ENCODE results near the gene MRPL49. TPM values are rescaled to one million over a fixed set of nuclear protein-coding genes. Genes with fewer than 3 reads are reported as not detected.
A peak's percentile ranks its signal among the peaks of the same experiment; 100 is the strongest.

The MRPL49 gene
- total RNA-seq, 1 donor from 2014 or later, result 53.7 TPM

DNA sequence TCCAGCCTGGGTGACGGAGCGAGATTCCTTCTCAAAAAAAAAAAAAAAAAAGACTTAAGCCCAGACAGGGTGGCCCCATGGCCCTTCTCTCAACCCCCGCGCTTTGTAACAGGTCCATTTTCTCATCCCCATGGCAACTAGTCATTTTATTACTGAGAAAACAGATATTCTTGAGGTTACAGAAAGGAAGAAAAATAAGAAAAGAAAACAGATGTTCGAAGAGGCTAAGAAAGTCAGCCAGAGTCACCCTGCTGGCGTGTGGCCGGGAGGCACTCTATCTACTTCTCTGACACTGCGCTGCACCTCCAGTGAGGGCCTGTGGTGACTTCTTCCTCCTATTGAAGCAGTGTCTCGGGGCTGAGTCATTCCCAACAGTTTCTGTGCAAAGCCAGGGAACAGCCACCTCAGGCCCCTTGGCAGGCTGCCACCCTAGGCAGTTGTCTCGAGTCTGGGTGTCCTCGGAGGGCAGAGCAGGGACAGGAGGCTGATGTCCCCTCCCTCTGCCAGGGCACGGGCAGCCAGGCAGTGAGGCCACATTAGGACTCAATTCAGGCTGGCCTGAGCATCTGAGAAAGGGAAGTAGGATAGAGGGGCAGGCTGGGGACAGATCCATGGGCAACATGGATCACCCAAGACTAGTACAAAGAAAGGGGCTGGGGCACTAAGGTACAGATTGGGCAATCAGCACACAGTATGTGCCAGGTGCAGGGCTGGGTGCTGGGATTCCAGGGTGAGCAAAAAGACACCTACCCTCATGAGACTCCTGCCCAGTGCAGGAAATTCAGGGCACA lies 28.6 kb downstream of the MRPL49 start:
- TF ChIP-seq, protein P1, sequence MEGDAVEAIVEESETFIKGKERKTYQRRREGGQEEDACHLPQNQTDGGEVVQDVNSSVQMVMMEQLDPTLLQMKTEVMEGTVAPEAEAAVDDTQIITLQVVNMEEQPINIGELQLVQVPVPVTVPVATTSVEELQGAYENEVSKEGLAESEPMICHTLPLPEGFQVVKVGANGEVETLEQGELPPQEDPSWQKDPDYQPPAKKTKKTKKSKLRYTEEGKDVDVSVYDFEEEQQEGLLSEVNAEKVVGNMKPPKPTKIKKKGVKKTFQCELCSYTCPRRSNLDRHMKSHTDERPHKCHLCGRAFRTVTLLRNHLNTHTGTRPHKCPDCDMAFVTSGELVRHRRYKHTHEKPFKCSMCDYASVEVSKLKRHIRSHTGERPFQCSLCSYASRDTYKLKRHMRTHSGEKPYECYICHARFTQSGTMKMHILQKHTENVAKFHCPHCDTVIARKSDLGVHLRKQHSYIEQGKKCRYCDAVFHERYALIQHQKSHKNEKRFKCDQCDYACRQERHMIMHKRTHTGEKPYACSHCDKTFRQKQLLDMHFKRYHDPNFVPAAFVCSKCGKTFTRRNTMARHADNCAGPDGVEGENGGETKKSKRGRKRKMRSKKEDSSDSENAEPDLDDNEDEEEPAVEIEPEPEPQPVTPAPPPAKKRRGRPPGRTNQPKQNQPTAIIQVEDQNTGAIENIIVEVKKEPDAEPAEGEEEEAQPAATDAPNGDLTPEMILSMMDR (IDR thresholded peaks at IDR 0.05), result no peak
- no peaks in the 10 kb centered on the region for H3K9me3 ChIP-seq
- no peaks in the 10 kb centered on the region for H3K36me3 ChIP-seq
- H3K4me3 ChIP-seq, result no peak overlapping the region
- H3K4me1 ChIP-seq, result peaks cover 17% of the 10 kb centered on the region
- intact Hi-C loops (cut with DNase I), result no loop called here
- peak; percentile 93 for DNase-seq
- H3K27ac ChIP-seq, result peak overlapping the region; percentile 71
- H3K27me3 ChIP-seq, result no peaks in the 10 kb centered on the region
- peak; percentile 96 for ATAC-seq

GRCh38 chr11:65151331-65151899 lies 29.3 kb downstream of the MRPL49 start:
- intact Hi-C loops (cut with DNase I), result no loop called here
- Histone ChIP-seq H3K4me1 (peaks cover 17% of the 10 kb centered on the region), H3K4me3 (no peak overlapping the region), H3K36me3 (no peaks in the 10 kb centered on the region), H3K9me3 (no peaks in the 10 kb centered on the region), H3K27me3 (no peaks in the 10 kb centered on the region), H3K27ac (peak overlapping the region; percentile 71)
- DNase-seq (no peak), ATAC-seq (no peak)
- TF ChIP-seq, protein P1 (IDR thresholded peaks at IDR 0.05), result no peak

DNA sequence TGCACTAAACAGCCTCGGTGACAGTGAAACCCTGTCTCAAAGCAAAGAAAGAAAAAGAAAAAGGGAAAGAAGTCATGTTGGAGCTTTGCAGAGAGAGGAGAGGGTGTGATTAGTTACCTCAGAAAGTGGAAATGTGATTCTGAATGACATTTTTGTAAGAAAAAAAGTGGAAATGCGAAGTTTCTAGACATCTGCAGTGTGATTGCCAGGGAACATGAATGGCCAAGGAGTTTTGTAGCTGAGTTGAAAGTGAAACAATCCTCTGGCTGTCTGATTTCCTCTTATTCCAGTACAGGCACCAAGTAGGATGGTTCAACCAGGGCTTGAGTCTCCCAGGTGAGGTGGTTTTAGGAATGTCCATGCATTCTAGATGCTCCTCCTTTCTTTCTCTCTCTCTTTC lies 30.0 kb downstream of the MRPL49 start:
- ATAC-seq, result no peak
- TF ChIP-seq, protein P1 (IDR thresholded peaks at IDR 0.05), result no peak
- Histone ChIP-seq H3K9me3 (no peaks in the 10 kb centered on the region), H3K4me1 (peaks cover 17% of the 10 kb centered on the region), H3K4me3 (no peak overlapping the region), H3K27me3 (no peaks in the 10 kb centered on the region), H3K27ac (no peak overlapping the region), H3K36me3 (no peaks in the 10 kb centered on the region)
- intact Hi-C loops (cut with DNase I), result no loop called here
- no peak for DNase-seq

GRCh38 chr11:65156256-65156655 lies 34.1 kb downstream of the MRPL49 start:
- intact Hi-C loops (cut with DNase I), result no loop called here

GRCh38 chr11:65156926-65157325 lies 34.8 kb downstream of the MRPL49 start:
- Histone ChIP-seq H3K4me3 (no peak overlapping the region), H3K27me3 (no peaks in the 10 kb centered on the region), H3K36me3 (no peaks in the 10 kb centered on the region), H3K27ac (no peak overlapping the region), H3K4me1 (peaks cover under 1% of the 10 kb centered on the region), H3K9me3 (no peaks in the 10 kb centered on the region)
- intact Hi-C loops (cut with DNase I), result no loop called here
- no peak for ATAC-seq
- TF ChIP-seq, protein P1 (IDR thresholded peaks at IDR 0.05), result no peak
- DNase-seq, result no peak

More at GRCh38 chr11:65156256-65156655, 34.1 kb downstream of the MRPL49 start:
- Histone ChIP-seq H3K27ac (no peak overlapping the region), H3K27me3 (no peaks in the 10 kb centered on the region), H3K4me3 (no peak overlapping the region), H3K36me3 (no peaks in the 10 kb centered on the region), H3K4me1 (peaks cover 7% of the 10 kb centered on the region), H3K9me3 (no peaks in the 10 kb centered on the region)
- ATAC-seq, result no peak
- TF ChIP-seq, protein P1 (IDR thresholded peaks at IDR 0.05), result no peak
- DNase-seq, result no peak
